ENCODE data around the gene STAG1. TPM values are rescaled to one million over a fixed set of nuclear protein-coding genes. Genes with fewer than 3 reads are reported as not detected.

Gene STAG1
- total and polyA plus RNA-seq, 9 of the 15 experiments (the other 6 are each of a cell fraction or from before 2014, with no cell fraction given) = 2.7 to 17.7 (median 8.8) TPM

GRCh38 chr3:136703429-136703828 lies 48.7 kb downstream of the STAG1 start (continued):
- TF ChIP-seq GABPB2 (CRISPR knock-in tag; conservative IDR thresholded peaks at IDR 0.05) (no peak), NFYB (IDR thresholded peaks at IDR 0.05; ENCODE audit: extremely low read depth, insufficient read length) (no peak), POU5F1 (IDR thresholded peaks at IDR 0.05; ENCODE audit: borderline replicate concordance, low read depth, low read length, partially characterized antibody) (no peak), NBN (IDR thresholded peaks at IDR 0.05; ENCODE audit: low read depth) (no peak), ZBTB12 (CRISPR knock-in tag; IDR thresholded peaks at IDR 0.05) (no peak), TAF7 (tag; IDR thresholded peaks at IDR 0.05) (no peak), FOXM1 (IDR thresholded peaks at IDR 0.05; ENCODE audit: low read depth) (peak; percentile 42; the same call in 1 of the 2 replicates), FOXM1 (CRISPR knock-in tag; IDR thresholded peaks at IDR 0.05; ENCODE audit: low read depth) (no peak), MAFG (tag; conservative IDR thresholded peaks at IDR 0.05) (0 out of 2 replicates have a peak, but pooled peaks have one; percentile 8), RBM15 (IDR thresholded peaks at IDR 0.05; ENCODE audit: insufficient read depth, low read length) (no peak)

- H3K79me2 ChIP-seq (ENCODE audit: control insufficient read depth, insufficient read depth, low read length) = peaks cover 39% of the 10 kb centered on the region
- peaks cover 11% of the 10 kb centered on the region; the same call in 1 of the 2 replicates for H3K9me3 ChIP-seq (replicated peaks; ENCODE audit: control insufficient read depth, insufficient read depth, low read depth, low read length)
- no peak overlapping the region for H3K27ac ChIP-seq (ENCODE audit: extremely low read depth, low read depth, low read length)
- ATAC-seq (no peak), DNase-seq (ENCODE audit: extremely low read depth in 1 of 4, low spot score in 3 of 4) (no peak), FAIRE-seq (no peak)
- CTCF ChIA-PET (ENCODE audit: low intra/inter-chr PET ratio) = no interaction called here
- no peaks in the 10 kb centered on the region for H3K9me1 ChIP-seq (ENCODE audit: control insufficient read depth, insufficient read depth, low read length)
- H4K20me1 ChIP-seq (replicated peaks; ENCODE audit: control insufficient read depth, insufficient read depth, low read length) = no peaks in the 10 kb centered on the region
- peaks cover 0 to 4% of the 10 kb centered on the region in 2 experiments; a peak in 3 of 5 replicates for H3K4me1 ChIP-seq (replicated peaks in 1 of 2; ENCODE audit: control insufficient read depth in 2 of 2, insufficient read depth in 2 of 2, low read length in 2 of 2)
- H2AFZ ChIP-seq (ENCODE audit: low read depth, low read length) = no peak overlapping the region
- intact Hi-C loops (cut with micrococcal nuclease) = no loop called here
- POLR2A ChIA-PET = no interaction called here
- no TSS peak for BruUV-seq (replicated peaks)
- no peak overlapping the region for H3K4me2 ChIP-seq (ENCODE audit: insufficient read depth, low read length)
- no peaks in the 10 kb centered on the region for H3K36me3 ChIP-seq (ENCODE audit: control insufficient read depth, insufficient read depth, low read length)
- in situ Hi-C loops (cut with MboI) = no loop called here
- WGBS (ENCODE audit: insufficient coverage, low coverage, missing lambda C conversion rate) = 79% methylated on average over 4 of the region's 5 CpGs
- H3K4me3 ChIP-seq = no peak overlapping the region
- no peaks in the 10 kb centered on the region for H3K27me3 ChIP-seq (ENCODE audit: control insufficient read depth in 2 of 2, insufficient read depth in 2 of 2, low read length in 2 of 2)
- TF ChIP-seq THRA (IDR thresholded peaks at IDR 0.05) (no peak), DPF2 (IDR thresholded peaks at IDR 0.05) (no peak), KLF13 (tag; IDR thresholded peaks at IDR 0.05; ENCODE audit: borderline replicate concordance, low read depth) (no peak)
- no peak overlapping the region for H3K9ac ChIP-seq (ENCODE audit: insufficient read depth in 1 of 2, low read depth in 2 of 2, low read length in 2 of 2)
Observed at GRCh38 chr3:136699271-136699828, 52.8 kb downstream of the STAG1 start.

Data from K562 (cell line).